ENCODE measurements around the gene CACHD1.
"Not testable (repeated sequence)": the region's sequence is repeated elsewhere in the genome, so short reads cannot be mapped to it uniquely, and the experiment has no call there.

CACHD1 gene

DNA sequence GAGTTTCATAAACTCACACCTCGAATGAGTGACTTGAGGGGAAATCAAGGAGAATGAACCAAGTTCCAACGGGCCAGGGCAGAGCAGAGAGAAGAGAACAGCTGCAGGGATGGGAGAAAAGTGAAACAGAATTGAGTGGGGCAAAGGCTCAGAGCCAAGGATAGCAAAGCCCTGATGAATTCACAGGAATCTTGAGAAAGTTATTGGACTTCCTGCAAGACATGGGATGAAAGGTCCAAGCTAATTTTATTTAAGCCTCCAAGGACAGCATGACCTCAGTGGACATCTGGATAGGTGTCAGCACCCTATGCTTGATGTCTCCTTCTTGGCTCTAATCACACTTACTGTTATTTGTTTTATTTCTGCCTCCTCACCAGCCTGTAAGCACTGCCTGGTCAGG, 232.0 kb downstream of the CACHD1 start:
- no peak for DNase-seq (ENCODE audit: low spot score)

DNA sequence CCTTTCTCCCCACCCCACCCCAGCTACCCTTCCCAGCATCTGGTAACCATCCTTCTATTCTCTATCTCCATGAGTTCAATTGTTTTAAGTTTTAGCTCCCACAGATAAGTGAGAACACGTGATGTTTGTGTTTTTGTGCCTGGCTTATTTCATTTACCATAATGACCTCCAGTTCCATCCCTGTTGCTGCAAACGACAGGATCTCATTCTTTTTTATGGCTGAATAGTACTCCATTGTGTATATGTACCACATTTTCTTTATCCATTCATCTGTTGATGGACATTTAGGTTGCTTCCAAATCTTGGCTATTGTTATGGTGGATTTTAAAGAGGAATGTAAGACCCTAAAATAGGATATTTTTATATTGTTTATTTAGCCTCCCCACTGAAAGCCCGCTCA, 232.7 kb downstream of the CACHD1 start:
- not testable (repeated sequence) for DNase-seq (ENCODE audit: low spot score)

DNA sequence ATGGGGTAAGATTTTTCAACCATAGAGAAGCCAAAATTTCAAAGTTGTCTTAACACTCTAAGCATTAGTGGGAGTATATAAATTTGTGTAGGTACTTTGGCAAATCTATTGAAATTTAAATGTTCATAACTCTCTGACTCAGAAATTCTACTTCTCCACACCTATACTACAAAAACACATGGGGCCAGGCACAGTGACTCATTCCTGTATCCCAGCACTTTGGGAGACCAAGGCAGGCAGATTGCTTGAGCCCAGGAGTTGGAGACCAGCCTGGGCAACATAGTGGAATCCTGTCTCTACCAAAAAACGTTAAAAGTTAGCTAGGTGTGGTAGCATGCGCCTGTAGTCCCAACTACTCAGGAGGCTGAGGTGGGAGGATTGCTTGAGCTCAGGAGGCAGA, 233.7 kb downstream of the CACHD1 start:
- no peak for DNase-seq (ENCODE audit: low spot score)

DNA sequence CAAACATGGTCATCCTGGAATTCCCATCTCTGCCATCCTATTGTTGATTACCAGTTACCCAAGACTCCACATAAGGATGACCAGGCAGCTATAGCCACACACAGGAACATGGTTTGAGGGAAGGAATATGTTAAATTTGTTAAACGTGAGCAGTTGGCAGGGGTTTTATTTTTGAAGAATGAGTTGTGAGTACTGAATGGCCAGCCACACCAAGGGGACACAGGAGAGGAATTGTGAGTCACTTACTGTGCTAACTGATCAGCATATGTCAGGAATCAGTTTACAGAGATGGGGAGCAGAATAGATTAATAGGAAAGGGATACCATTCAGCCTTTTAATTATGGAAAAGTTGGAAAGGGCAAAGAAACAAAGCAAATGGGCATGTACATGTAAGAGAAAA, 235.7 kb downstream of the CACHD1 start:
- no peak for DNase-seq (ENCODE audit: low spot score)

DNA sequence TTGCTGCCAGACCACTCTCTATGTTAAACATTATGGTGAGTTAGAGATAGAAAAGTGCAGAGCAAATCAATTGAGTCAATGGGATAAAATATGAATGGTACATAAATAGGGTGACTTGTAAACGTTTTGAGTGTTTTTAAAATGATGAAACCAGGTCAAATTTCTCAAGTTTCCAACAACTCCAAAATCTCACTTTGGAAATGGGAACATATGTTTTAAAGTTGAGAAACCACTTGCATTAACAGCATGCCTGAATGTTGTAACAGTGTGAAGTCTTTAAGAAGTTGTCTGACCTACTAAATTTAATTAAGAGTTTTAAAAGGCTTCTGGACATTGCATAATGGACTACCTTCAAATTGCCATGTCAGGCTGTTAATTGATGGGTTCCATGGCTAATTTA, 241.3 kb downstream of the CACHD1 start:
- no peak for DNase-seq (ENCODE audit: low spot score)

DNA sequence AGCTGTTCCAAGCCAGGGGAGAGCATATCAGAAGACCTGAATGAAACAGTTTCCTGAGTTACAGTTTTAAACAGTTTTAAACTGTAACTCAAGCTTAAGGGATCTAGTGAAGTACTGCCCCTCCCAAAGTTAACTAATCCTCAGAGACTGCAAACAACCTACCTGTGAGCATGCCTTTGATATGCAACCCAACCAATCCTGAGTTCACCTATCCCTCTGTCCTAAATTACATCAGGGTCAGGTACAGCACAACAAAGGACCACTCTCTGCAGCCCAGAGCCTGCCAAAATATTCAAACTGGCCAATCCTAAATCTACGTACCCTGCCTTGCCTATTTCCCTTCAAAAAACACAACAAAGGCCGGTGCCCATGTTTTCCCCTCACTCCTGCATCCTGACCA, 242.1 kb downstream of the CACHD1 start:
- DNase-seq (ENCODE audit: low spot score) = no peak

DNA sequence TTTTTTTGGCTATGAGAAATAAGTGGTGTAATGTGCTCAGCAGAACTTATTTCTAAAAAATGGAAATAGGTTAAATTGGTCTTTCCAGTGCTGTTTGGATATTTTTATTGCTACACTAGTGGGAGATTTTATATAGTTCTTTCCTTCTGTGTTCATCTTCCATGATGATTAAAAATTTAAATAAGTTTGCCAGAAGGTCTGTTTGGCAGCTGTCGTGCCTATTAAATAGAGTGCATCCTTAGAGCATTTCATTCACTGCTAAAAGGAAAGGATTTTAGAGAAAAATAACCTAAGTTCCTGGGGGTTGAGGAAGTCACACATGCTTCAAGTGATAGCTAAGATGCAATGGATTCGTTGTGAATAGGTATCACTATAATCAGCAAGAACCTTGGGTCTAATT, 245.3 kb downstream of the CACHD1 start:
- no peak for DNase-seq (ENCODE audit: low spot score)

DNA sequence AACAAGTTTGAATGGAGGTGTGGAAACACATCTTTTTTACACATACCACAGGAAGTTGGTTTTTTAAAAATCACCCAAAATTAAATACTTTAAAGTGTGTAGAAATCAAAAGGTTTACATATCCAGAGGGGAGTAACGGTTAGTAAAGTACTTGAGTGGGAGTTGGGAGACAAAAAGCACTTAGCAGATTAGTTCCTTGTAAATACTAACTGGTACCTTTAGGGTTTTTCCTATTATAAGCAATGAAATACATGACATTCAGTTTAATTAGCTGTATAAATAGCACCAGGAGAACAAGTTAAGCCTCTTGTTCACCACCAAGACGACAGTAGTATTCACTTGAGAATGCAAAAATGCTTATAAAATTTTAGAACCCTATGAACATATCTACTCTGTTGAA, 251.2 kb downstream of the CACHD1 start:
- no peak for DNase-seq (ENCODE audit: low spot score)

DNA sequence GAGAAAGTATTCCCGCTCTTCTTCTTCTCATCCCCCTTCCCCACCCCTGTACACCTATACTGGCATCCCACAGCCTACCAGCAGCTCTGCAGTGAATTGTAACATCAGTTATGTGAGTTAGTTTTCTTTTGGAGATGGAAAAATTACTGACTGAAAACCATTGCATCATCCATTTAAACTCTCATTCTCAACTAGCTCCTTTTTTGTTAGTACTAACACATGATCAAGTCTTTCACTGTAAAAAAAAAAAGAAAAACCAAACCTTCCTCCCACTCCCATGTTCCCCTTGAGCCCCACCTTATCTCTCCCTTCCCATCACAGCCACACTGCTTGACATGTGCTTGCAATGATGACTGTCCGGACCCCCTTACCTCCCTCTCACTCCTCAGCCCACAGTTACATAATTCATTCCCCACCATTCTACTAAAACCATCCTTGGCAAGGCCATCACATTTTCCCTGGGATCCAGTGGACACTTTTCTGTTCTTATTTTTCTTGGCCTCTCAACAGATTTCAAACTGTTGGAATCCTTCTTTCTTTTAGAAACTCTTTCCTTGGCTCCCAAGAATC, 251.7 kb downstream of the CACHD1 start:
- DNase-seq (ENCODE audit: low spot score) = no peak

DNA sequence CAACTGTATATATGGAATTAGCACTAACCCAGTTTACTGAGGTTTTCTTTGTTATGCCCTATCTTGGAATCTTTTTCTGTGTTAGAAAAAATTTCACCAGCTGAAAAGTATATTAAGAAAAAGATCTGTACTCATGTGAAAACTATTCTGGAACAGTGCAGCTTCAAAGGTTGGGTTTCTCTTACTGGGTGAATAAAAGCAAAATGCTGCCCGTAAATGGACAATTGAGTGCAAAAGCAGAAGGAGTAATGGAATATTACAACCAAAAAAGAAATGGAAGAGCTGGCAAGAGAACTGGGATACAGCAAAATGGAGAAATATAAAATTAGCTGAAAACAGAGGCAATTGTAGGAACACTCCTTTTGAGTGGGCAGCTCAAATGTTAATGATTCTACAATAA, 257.9 kb downstream of the CACHD1 start:
- DNase-seq (ENCODE audit: low spot score) = no peak

DNA sequence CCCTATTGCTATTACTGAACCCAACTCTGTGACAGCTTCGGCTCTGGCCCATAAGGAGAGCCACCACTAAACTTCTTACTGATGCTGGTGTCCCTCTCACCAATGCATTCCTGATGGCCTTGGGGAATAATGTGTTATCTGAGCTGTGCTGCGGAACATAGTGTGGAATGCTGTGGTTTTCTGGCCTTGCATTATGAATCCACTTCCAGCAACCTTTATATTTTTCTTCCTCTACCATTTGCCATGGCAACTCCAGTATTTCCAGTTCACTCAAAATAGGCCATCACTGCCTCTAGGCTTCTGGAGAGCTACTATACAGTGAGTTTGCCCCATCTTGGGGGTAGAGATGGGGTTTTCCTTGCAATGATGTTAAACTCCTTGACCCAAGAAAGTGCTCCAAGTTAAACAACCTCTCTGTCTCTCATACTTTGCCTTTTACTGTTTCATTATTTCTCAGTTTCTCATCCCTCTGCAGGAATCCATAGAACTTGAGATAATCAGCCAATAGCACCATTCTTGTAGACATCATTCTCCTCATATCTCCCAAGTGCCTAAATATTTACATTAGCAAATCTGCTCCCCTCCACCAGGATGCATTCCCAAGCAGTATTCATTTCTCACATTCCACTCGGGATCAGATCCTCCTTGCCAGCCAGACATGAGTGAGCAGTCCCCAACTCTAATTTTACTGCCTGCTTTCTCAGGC, 263.8 kb downstream of the CACHD1 start:
- DNase-seq (ENCODE audit: low spot score) = peak; percentile 62

DNA sequence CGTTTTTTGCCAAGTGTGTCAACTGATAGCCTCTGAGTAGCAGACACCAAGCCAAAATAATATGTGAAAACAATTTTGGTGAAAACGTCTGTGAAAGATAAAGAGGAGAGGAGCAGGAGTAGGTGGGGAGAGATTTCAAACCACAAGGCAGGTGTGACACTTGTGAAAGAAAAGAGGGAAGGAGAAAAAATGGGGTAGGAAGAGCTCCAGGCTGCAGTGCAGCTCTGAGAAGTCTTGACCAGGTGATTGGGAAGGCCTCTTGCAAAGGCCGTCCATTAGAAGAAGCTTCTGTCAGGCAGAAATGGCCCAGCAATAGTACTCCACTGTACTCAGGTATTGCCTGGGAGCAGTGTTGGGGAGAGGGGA, 264.3 kb downstream of the CACHD1 start:
- no peak for DNase-seq (ENCODE audit: low spot score)

DNA sequence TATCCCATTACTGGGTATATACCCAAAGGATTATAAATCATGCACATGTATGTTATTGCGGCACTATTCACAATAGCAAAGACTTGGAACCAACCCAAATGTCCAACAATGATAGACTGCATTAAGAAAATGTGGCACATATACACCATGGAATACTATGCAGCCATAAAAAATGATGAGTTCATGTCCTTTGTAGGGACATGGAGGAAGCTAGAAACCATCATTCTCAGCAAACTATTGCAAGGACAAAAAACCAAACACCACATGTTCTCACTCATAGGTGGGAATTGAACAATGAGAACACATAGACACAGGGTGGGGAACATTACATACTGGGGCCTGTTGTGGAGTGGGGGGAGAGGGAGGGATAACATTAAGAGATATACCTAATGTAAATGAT, 270.8 kb downstream of the CACHD1 start:
- not testable (repeated sequence) for DNase-seq (ENCODE audit: low spot score)

Measured in hepatic stellate cell (primary cell).